Mammary epithelial cell (primary cell): ENCODE data around the gene BTN2A1.

ENCODE experiments used
- EZH2 ChIP-seq: IDR thresholded peaks from 2 replicates; pipeline ENCODE4 v1.6.1; 2012; ENCODE audit warnings: low read length, inconsistent platforms, borderline replicate concordance
- TF ChIP-seq, protein P1 (sequence below), 2 donors: IDR thresholded peaks in 1 of 2; conservative IDR thresholded peaks in 1 of 2; 2 replicates each; pipeline ENCODE4 v1.5.1; 2011 to 2012; ENCODE audit warnings: inconsistent platforms in 2 of 2, low read length in 2 of 2, mild to moderate bottlenecking in 2 of 2, control low read depth in 1 of 2, low read depth in 1 of 2; ENCODE audit not compliant: insufficient read depth in 1 of 2; ENCODE audit errors: extremely low read depth in 1 of 2

- TF ChIP-seq, protein P1, sequence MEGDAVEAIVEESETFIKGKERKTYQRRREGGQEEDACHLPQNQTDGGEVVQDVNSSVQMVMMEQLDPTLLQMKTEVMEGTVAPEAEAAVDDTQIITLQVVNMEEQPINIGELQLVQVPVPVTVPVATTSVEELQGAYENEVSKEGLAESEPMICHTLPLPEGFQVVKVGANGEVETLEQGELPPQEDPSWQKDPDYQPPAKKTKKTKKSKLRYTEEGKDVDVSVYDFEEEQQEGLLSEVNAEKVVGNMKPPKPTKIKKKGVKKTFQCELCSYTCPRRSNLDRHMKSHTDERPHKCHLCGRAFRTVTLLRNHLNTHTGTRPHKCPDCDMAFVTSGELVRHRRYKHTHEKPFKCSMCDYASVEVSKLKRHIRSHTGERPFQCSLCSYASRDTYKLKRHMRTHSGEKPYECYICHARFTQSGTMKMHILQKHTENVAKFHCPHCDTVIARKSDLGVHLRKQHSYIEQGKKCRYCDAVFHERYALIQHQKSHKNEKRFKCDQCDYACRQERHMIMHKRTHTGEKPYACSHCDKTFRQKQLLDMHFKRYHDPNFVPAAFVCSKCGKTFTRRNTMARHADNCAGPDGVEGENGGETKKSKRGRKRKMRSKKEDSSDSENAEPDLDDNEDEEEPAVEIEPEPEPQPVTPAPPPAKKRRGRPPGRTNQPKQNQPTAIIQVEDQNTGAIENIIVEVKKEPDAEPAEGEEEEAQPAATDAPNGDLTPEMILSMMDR (conservative IDR thresholded peaks at IDR 0.05 in 1 of 2, IDR thresholded peaks at IDR 0.05 in 1 of 2; ENCODE audit: extremely low read depth in 1 of 2, insufficient read depth in 1 of 2, low read depth in 1 of 2, low read length in 2 of 2): no peak
- TF ChIP-seq EZH2: no peak
Observed at GRCh38 chr6:26472549-26473290, 15.0 kb downstream of the BTN2A1 start.
